MM.1S (cell line): ENCODE results near the gene ZNF618.

ENCODE experiments used
- DNase-seq: peaks from one replicate; pipeline ENCODE4 v3.0.0-alpha.2; 2015
- H2AFZ ChIP-seq: fragments of 300-600 bp; sonication (generic); 2 replicates; pipeline ENCODE4 v1.6.0; 2016; ENCODE audit warnings: antibody characterized with exemption, low read length
- H3F3A ChIP-seq: fragments of 300-600 bp; sonication (generic); 2 replicates; pipeline ENCODE4 v1.6.1; 2016; ENCODE audit warnings: mild to moderate bottlenecking, antibody characterized with exemption, low read length, moderate library complexity, mixed read lengths; ENCODE audit not compliant: insufficient read depth
- H3K27ac ChIP-seq: fragments of 300-600 bp; sonication (generic); 2 replicates; pipeline ENCODE4 v1.5.1; 2016; ENCODE audit warnings: mild to moderate bottlenecking, low read length
- H3K27me3 ChIP-seq: fragments of 300-600 bp; sonication (generic); replicated peaks from 2 replicates; pipeline ENCODE4 v1.6.0; 2016; ENCODE audit warnings: low read length; ENCODE audit not compliant: insufficient read depth
- H3K36me3 ChIP-seq: fragments of 300-600 bp; sonication (generic); replicated peaks from 2 replicates; pipeline ENCODE4 v1.6.1; 2016; ENCODE audit warnings: mild to moderate bottlenecking, low read length, mixed read lengths; ENCODE audit not compliant: insufficient read depth
- H3K4me1 ChIP-seq: fragments of 300-600 bp; sonication (generic); 2 replicates; pipeline ENCODE4 v1.6.1; 2016; ENCODE audit warnings: low read length, mixed read lengths
- H3K4me2 ChIP-seq: fragments of 300-600 bp; sonication (generic); 2 replicates; pipeline ENCODE4 v1.6.0; 2016; ENCODE audit warnings: low read depth, low read length
- H3K4me3 ChIP-seq: fragments of 300-600 bp; sonication (generic); 2 replicates; pipeline ENCODE4 v1.5.1; 2016; ENCODE audit warnings: low read length, mixed read lengths
- H3K79me2 ChIP-seq: fragments of 300-600 bp; sonication (generic); 2 replicates; pipeline ENCODE4 v1.6.1; 2016; ENCODE audit warnings: mixed run types, low read length, mixed read lengths
- H3K9ac ChIP-seq: fragments of 300-600 bp; sonication (generic); 2 replicates; pipeline ENCODE4 v1.6.1; 2016; ENCODE audit warnings: low read length, mixed read lengths
- H3K9me2 ChIP-seq: fragments of 300-600 bp; sonication (generic); replicated peaks from 2 replicates; pipeline ENCODE4 v1.6.1; 2016; ENCODE audit warnings: mild to moderate bottlenecking, low read length, mixed read lengths; ENCODE audit not compliant: insufficient read depth
- H3K9me3 ChIP-seq: fragments of 300-600 bp; sonication (generic); replicated peaks from 2 replicates; pipeline ENCODE4 v1.6.1; 2016; ENCODE audit warnings: mild to moderate bottlenecking, low read length, mixed read lengths; ENCODE audit not compliant: insufficient read depth
- H4K20me1 ChIP-seq: fragments of 300-600 bp; sonication (generic); 2 replicates; pipeline ENCODE4 v1.6.1; 2016; ENCODE audit warnings: mild to moderate bottlenecking, low read length, moderate library complexity, mixed read lengths; ENCODE audit not compliant: insufficient read depth
- CTCF ChIP-seq: fragments of 300-600 bp; sonication (generic); IDR thresholded peaks from 2 replicates; pipeline ENCODE4 v1.5.1; 2016; ENCODE audit warnings: antibody characterized with exemption, low read length, mixed read lengths
- EZH2 ChIP-seq: fragments of 300-600 bp; sonication (generic); optimal IDR thresholded peaks from 2 replicates; pipeline ENCODE3; 2017; ENCODE audit warnings: low read depth, mild to moderate bottlenecking, antibody characterized with exemption, low read length, mixed read lengths
- EZH2phosphoT487 ChIP-seq: fragments of 300-600 bp; sonication (generic); IDR thresholded peaks from 2 replicates; pipeline ENCODE4 v1.6.1; 2018; ENCODE audit warnings: antibody characterized with exemption, low read length

Gene ZNF618

DNA sequence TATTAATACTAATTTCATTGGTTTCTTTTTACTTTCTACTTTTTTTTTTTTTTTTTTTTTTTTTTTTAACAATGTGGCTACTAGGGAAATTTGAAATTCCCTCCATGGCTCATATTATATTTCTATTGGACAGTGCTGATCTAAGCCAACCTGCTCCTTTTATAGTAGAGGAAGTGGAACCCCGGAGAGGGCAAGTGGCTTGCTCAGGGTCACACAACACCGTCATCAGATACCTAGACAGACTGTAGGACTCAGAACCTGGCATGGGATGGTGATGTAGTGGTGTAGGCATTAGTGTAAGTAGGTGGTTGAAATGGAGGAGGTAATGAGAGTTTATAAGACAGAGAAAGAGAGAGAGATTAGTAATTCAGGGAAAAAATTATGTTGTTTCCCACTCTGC is 10.8 kb downstream of the ZNF618 start:
- no peak overlapping the region for H3K4me3 ChIP-seq
- no peak overlapping the region for H3K27ac ChIP-seq
- TF ChIP-seq CTCF (no peak), EZH2 (no peak)
- no peaks in the 10 kb centered on the region for H3K9me3 ChIP-seq
- no peaks in the 10 kb centered on the region for H4K20me1 ChIP-seq
- H3K4me2 ChIP-seq = no peak overlapping the region
- peaks cover 9% of the 10 kb centered on the region for H3K4me1 ChIP-seq
- no peak for DNase-seq
- H3K9me2 ChIP-seq = no peaks in the 10 kb centered on the region
- H3K27me3 ChIP-seq = no peaks in the 10 kb centered on the region
- H2AFZ ChIP-seq = no peak overlapping the region
- H3K79me2 ChIP-seq = no peaks in the 10 kb centered on the region
- no peaks in the 10 kb centered on the region for H3K36me3 ChIP-seq
- no peaks in the 10 kb centered on the region for H3F3A ChIP-seq
- H3K9ac ChIP-seq = no peak overlapping the region

- H3K79me2 ChIP-seq = no peaks in the 10 kb centered on the region
These were observed 11.3 kb downstream of the ZNF618 start for GRCh38 chr9:113887436-113887835.

DNA sequence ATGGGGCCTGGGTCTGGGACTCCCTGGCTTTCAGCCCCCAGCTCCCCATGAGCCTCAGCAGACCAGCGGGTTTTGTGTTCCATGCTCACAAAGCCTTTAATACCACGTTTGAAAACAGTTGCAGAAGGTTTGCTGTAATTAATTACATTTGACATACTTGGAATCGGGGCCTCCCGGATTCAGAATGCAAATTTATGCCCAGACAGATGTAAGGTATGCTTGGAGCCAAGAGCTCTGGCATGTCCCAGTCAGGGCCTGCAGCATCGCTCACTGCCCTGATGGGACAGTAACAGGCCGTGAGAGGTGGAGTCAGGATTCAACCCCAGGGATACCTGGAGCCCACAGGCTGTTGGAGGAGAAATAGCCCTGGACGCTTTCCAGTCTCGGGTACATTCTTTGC is 12.2 kb downstream of the ZNF618 start:
- no peak for TF ChIP-seq EZH2
- TF ChIP-seq EZH2phosphoT487 = no peak
- TF ChIP-seq CTCF = no peak
- Histone ChIP-seq H3K9me3 (no peaks in the 10 kb centered on the region), H3K27ac (no peak overlapping the region), H3K36me3 (no peaks in the 10 kb centered on the region), H2AFZ (no peak overlapping the region), H3K27me3 (no peaks in the 10 kb centered on the region), H3K4me1 (peaks cover 9% of the 10 kb centered on the region), H3K9me2 (no peaks in the 10 kb centered on the region), H4K20me1 (no peaks in the 10 kb centered on the region), H3K9ac (no peak overlapping the region), H3K4me3 (no peak overlapping the region), H3K4me2 (no peak overlapping the region), H3K79me2 (no peaks in the 10 kb centered on the region), H3F3A (no peaks in the 10 kb centered on the region)
- DNase-seq = no peak

More at GRCh38 chr9:113887436-113887835, 11.3 kb downstream of the ZNF618 start:
- DNase-seq = no peak
- H2AFZ ChIP-seq = no peak overlapping the region
- no peaks in the 10 kb centered on the region for H3K27me3 ChIP-seq
- H3K27ac ChIP-seq = no peak overlapping the region
- peaks cover 9% of the 10 kb centered on the region for H3K4me1 ChIP-seq
- no peak overlapping the region for H3K9ac ChIP-seq
- H3K9me3 ChIP-seq = no peaks in the 10 kb centered on the region
- no peaks in the 10 kb centered on the region for H4K20me1 ChIP-seq
- no peaks in the 10 kb centered on the region for H3K36me3 ChIP-seq
- H3F3A ChIP-seq = no peaks in the 10 kb centered on the region
- H3K4me2 ChIP-seq = no peak overlapping the region
- no peak for TF ChIP-seq EZH2
- no peak for TF ChIP-seq EZH2phosphoT487
- no peak for TF ChIP-seq CTCF
- no peak overlapping the region for H3K4me3 ChIP-seq
- H3K9me2 ChIP-seq = no peaks in the 10 kb centered on the region
